SKM-1 treated with dmso at 0.1 percent for 144 hours (cell line): ENCODE results near the gene GPX4.
"Not testable (repeated sequence)": the region's sequence is repeated elsewhere in the genome, so short reads cannot be mapped to it uniquely, and the experiment has no call there.

Source experiments
- DNase-seq: peaks from one replicate; lab custom pipeline; 2025; ENCODE audit not compliant: unreplicated experiment; lab: John Stamatoyannopoulos, UW

Gene GPX4

DNA sequence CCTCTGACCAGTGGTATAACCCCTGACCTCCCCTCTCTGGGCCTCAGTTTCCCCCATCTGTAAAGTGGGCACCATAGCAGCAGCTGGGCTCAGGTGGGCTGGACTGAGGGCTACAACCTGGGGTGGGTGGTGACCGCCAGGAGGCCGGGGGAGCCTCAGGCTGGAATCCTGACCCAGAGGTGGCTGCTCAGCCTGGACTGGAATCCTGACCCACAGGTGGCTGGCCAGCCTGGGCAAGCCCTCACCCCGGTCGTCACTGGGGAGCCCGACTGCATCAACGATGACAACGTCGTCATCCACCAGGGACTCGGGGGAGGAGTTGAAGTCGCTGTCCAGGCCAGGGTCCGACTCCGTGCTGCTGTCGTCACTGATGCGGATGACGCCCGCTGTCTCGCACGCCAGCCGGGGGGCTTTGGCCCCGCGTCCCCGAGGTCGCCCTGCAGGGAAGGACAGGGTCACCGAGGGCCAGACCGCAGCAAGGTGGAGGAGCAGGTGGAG, 10.2 kb downstream of the GPX4 start:
- no peak for DNase-seq

DNA sequence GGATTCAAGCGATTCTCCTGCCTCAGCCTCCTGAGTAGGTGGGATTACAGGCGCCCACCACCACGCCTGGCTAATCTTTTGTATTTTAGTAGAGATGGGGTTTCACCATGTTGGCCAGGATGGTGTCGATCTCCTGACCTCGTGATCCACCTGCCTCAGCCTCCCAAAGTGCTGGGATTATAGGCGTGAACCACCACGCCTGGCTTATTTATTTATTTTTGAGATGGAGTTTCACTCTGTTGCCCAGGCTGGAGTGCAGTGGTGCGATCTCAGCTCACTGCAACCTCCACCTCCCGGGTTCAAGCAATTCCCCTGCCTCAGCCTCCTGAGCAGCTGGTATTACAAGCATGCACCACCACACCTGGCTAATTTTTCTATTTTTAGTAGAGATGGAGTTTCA, 10.9 kb downstream of the GPX4 start:
- DNase-seq = not testable (repeated sequence)

DNA sequence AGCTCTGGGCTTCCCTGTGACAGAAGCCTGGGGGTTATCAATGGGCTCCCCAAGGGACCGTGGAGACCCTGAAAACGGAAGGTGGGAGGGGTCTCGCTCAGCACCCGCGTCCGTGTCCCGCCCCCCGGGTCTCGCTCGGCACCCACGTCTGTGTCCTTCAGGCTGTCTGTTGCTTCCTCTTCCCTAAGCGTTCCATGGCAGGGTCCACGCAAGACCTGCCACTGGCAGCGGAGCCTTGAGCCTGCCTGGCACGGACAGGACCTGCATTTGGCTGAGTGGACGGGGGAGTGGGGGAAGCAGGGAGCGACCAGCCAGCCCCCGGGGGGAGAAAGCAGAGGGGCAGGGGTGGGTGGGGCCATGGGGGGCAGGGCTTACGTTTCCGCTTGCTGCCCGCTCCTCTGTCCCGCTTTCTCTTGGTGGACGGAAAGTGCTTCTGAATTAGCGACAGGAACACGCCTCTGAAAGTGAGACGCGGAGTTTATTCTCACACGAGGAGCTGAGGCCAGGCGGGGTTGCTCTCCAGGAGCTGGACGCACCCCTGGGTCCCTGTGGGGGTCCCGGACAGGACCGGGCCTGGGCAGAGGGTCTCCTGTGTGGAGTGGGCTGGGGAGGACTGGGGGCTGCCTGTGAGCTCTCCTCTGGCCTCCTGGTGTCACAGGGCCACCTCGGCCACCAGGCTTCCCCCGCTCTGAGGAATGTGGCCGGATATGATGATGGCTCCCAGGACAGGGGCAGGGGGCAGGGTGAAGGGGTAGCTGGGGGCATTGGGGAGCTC, 12.0 kb downstream of the GPX4 start:
- no peak for DNase-seq

DNA sequence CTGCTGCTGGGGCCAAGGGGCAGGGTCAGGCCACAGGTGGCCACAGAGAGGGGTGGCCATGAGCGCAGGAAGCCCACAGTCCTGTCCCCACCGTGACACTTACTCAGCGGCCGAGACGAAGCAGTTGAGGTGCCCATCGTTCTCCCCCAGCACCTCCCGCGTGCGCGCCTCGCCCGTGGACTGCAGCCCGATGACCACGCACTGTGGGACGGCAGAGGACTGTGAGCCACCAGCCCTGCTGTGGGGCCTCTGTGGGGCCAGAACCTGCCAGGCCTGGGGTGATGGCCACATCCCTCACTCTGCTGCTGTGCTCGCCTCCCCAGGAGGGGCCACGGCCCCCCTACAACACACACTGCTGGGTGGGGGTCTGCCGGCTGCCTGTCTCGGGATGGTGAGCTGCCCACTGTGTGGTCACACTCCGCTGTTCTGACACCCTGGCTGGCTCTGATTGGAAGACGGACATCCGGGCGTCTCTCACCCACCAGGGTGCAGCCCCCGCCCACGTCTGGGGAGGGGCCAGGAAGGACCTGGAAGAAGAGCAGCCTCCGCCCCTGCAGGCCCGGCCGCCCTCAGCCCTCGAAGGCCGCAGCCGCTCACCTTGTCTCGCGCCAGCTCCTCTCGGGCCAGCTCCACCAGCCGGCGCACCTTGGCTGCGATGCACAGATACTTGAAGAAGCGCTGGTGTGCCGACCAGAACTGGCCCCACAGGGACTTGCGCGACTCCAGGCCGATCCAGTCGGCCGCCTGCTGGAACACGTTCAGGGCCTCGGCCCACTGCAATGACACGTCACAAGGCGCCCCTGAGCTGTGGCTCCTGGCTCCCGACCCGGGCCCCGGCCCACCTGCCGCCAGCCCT, 13.2 kb downstream of the GPX4 start:
- DNase-seq = no peak

DNA sequence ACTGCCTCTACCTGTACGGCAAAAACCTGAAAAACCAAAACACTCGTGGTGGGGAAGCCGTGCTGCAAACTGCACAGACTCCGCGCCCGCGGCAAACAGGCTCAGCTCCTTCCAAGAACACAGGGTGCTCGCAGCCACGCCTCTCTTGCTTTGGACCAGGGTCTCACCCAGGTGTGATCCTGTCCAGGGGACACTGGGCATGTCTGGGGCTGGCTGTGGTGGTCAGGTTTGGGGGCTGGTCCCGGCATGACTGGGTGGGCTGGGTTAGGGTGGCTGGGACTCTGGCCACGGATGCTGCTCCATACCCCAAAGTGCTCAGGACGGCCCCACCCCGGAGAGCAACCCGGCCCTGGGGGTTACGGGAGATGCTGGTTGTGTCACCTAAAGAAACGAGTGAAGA, 13.9 kb downstream of the GPX4 start:
- DNase-seq = no peak

DNA sequence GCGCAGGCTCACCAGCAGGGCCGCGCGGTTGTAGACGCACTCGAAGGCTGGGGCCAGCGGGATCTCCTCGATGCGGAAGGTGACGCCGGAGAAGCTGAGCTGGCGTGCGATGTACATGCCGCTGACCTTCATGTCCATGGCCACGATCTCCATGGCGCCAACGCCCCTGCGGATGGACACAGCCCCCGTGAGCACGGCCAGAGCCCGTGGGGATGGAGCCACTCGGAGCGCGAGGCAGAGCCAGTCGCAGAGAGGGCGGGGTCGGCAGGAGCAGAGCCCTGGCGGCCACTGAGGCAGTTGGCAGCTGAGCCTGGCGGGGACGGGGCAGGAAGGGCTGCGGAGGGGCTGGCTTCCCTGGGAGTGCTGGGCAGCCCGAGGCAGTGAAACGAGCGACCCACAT, 15.2 kb downstream of the GPX4 start:
- DNase-seq = no peak

DNA sequence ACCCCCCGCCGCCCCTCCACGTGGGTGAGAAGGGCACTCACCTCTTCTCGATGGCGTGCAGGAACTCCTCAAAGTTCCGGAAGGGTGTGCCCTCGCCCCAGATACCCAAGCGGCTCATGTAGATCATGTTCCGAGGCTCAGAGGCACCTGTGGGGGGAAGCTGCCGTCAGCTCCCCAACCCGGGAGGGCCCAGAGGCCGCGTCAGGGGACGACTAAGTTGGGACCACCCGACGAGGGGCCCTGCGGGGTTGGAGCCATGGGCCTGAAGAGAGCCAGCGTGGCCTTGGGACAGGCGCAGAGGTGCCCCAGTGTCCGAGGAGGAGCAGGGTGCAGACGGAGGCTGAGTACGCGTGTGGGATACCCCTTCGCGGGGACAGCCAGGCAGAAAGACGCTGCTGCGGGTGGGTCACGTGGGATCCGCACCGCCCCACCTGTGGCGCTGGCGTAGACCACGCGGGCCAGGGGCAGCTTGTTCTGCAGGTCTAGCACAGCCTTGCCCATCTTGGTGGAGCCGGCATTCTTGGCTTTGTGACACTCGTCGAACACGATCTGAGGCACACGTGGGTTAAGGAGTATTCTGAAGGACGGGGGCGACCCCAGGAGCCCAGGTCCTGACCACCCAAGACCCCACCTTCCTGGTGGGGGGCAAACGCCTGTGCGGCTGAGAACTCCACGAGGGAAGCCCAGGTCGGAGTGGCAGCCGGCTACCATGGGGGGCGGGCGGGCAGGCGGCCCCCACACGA, 15.9 kb downstream of the GPX4 start:
- DNase-seq = no peak

DNA sequence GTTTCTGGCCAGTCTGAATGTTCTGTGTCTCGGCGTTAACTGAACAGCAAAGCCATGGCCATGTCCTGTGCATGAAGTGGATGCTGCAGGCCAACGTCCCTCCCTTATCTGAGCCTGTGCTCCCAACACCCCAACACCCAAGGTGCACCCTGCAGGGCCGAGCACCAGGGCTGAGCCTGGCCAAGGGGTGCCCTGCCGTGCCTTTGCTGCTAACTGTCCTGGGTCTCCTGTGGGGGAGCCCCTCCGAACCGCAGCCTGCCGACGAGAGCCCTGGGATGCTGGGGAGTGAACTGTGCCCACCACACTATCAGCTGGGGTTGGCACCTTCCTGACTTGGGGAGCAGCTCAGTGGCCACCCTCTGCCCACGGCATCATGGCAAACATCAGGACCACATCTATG, 17.6 kb downstream of the GPX4 start:
- DNase-seq = no peak

DNA sequence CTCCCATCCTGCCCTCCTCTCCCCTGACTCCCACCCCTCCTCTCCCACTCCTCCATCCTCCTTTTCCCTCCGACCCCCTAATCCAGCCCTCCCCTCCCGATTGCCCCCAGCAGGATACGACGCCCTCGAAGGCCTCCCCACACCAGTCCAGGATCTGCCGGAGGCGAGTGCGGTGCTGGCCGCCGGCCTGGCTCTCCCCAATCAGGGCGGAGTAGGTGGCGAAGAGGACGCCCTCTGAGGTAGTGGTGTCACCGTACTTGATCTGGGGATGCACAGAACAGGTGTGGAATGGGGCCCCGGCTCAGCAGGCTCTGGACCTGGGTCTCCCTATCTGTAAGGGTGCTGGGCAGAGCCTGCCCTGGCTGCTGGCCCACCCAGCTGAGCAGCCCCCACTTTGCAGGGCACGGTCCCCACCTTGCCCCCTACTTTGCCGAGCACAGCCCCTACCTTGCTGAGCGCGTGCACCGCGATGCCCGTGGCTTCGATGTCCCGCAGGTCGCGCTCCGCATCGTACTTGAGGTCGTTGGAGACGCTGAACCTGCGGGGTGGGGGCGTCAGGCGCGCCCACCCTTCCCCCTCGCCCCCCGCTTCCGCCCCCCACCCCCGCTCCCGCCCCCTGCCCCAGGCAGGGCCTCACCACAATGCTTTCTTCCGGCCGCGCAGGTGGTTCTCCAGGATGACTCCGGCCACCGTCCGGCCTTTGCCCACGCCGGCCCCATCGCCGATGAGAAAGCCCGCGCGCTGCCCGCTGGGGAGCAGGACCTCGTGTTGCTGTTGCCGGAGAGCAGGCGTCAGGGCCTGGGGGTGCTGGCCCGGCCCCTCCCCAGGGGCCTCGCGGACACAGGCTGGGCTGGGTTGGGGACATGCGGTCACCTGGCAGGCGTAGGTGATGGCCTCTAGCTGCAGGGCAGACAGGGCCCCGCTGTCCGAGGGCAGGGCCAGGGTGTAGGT, 18.5 kb downstream of the GPX4 start:
- no peak for DNase-seq

DNA sequence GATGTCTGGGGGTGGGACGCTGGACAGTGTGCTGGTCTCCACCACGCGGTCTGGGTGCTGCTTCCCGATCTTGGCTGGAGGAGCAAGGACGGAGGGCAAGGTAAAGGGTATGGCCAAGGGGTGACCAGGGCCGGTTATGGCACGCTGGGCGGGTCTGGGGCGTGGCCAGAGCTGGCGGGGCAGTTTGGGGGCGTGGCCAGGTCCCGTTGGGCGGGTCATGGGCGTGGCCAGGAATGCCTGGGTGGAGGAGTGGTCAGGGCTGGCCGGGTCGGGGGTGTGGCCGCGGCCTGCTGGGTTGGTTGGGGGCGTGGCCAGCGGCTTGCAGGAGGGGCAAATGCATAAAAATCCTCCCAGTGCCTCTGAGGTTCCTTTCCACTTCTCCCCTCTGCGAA, 19.2 kb downstream of the GPX4 start:
- peak; percentile 33 for DNase-seq

DNA sequence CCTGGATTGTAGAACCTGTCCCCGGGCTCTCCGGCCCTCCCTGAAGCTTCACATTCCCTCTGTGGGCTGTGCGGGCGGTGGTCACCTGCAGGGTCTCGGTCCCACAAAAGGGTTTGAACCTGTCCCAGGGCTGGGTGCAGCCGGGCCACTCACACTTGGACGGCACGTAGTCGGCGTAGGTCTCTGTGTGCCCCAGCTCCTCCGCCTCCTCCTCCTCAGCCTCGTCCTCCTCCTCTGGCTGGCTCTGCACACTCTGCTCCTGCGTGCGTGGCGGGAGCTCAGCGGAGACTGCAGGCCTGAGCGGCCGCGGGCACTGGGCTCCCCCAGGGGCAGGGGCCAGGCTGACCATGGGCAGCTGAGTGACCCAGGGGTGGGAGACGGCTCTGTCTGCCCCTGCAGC, 19.6 kb downstream of the GPX4 start:
- DNase-seq = no peak

DNA sequence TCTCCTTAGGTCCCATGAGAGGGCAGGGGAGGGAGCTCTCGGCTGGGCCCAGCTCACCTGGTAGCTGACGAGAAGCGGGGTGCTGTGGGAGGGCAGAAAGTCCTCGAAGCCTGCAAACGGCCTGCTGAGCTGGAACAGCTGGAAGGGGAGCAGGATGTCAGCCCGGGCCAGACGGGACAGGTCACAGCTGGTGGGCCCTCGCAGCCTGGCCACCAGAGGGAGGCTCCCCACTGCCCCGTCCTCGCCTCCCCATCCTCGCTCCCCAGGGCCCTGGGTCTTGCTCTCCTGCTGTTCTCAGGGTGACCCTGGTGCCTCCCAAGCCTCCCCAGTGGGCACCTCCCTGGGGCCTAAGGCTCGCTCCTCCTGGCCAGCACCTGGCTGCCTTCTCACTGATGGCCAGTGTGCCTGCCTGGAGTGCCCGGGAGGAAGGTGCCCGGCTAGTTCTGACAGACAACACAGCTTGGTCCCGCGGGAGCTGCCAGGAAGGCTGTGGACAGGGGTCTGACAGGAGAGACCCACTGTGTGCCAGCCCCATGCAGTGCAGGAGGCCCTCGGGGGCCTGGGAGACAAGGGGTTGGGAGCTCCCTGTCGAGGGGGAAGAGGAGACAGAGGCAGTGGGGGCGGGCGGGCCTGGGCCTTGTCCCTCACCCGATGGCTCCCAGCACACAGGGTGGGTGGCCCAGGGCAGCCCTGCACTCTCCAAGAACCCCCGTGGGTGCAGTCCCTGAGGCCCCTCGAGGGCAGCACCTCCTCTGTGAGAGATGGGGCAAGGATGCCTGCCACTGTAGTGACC, 20.3 kb downstream of the GPX4 start:
- no peak for DNase-seq

DNA sequence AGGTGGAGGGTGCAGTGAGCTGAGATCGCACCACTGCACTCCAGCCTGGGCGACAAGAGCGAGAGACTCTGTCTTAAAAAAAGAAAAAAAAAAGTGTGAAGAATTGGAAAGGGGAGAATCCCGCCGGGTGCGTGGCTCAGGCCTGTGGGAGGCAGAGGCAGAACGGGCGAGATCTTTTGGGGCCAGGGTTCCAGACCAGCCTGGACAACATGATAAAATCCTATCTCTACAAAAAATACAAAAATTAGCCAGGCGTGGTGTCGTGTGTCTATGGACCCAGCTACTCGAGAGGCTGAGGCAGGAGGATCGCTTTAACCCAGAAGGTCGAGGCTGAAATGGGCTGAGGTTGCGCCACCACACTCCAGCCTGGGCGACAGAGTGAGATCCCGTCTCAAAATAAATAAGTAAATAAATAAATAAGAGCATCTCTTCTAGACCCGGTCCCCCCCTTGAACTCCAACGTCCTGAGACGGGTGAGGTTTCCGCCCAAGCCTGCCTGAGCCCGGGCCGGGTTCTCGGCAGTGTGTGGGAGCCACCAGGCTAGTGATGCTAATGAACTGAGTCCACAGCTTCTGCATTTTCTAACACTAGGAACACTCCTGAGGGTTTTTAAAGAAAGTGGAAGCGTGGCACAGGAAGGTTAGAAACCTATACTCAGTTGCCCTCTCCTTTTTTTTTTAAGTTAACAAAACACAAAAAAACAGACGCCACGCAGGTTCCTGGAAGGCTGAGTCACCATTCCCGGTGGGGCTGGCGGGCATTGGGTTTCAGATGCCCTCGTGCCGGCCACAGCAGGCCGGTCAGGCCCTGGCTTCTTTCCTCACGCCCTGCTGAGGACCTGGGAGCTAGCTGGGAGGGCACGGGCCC, 22.0 kb downstream of the GPX4 start:
- DNase-seq = no peak

DNA sequence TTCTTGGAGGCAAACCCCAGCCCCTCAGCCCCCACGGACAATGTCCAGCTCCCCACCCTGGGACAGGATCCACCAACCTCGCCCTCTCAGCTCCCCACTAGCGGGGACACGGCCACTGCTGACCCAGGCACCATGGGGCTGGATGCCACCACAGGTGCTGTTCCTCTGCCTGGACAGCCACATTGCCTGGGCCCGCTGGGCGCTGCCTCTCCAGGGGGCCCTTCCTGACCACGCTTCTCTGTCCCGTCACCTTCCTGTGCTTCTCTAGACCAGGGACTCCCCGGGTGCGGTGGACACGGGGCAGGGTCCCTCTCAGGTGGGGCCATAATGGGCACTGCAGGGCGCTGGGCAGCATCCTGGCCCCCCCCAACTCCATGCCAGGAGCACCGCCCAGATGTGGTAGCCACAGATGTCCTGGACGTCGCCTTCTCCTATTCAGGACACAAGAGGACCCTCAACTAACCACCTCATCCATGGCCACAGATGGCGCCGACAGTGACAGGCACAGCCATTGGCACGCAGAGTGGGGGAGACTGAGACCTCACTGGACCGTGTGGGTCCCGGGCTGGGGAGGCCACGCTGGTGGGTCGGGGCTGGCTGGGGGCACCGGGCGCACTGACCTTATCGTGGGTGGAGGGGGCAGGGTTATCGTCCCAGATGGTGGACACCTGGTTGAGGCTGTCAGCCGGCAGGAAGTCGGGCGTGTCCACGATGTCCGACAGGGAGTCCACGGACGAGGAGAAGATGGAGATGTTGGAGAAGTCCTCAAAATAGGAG, 23.4 kb downstream of the GPX4 start:
- no peak for DNase-seq

DNA sequence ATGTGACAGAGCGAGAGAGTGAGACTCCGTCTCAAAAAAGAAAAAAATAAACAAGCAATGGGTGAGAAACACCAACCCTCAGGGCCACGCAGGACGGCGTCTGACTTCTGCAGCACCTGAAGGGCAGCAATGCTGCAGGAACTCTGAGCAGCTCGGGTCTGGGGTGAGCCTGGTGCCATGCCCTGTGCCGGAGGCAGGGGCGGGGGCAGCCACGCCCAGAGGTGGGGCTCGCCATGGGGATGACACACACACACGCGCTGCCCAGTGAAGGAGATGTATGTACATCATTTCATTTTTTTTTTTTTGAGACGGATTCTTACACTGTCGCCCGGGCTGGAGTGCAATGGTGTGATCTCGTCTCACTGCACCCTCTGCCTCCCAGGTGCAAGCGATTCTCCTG, 24.3 kb downstream of the GPX4 start:
- DNase-seq = no peak

DNA sequence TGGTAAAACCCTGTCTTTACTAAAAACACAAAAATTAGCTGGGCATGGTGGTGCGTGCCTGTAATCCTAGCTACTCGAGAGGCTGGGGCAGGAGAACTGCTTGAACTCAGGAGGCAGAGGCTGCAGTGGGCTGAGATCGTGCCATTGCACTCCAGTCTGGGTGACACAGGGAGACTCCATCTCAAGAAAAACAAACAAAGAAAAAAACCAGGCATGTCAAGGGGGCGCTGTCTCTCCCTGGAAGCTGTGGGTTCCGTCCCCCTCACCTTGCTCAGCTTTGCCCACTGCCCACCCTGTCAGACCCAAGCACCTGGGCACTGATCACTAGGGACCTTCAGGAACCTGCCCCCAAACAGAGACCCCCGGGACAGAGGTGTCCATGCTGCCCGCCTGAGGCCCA, 25.3 kb downstream of the GPX4 start:
- DNase-seq = not testable (repeated sequence)

DNA sequence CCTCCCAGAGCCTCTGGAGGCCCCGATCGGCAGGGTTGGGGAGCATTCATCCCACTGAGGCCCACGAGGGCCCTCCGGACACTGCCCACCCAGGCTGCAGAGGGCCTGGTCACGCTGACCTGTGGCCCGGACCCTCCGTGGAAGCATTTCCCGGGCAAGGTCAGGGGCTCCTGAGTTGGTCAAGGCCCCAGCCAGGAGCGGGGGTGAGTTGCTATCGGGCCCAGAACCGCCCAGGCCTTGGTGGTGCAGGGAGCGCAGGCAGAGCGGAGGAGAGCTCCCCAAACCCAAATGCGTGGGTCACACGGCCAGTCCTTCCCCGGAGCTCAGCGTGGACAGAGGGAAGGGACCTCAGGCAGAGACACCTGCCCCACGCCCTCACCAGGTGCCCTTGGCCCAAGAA, 25.7 kb downstream of the GPX4 start:
- no peak for DNase-seq
